HG03108 (cell line): ENCODE measurements around the gene KRTAP2-2.

Experiments used
- ATAC-seq: cut with Tn5 transposase; IDR thresholded peaks from one replicate; pipeline ENCODE4 v1.9.1; 2021; ENCODE audit warnings: moderate library complexity; ENCODE audit not compliant: unreplicated experiment

The KRTAP2-2 gene

DNA sequence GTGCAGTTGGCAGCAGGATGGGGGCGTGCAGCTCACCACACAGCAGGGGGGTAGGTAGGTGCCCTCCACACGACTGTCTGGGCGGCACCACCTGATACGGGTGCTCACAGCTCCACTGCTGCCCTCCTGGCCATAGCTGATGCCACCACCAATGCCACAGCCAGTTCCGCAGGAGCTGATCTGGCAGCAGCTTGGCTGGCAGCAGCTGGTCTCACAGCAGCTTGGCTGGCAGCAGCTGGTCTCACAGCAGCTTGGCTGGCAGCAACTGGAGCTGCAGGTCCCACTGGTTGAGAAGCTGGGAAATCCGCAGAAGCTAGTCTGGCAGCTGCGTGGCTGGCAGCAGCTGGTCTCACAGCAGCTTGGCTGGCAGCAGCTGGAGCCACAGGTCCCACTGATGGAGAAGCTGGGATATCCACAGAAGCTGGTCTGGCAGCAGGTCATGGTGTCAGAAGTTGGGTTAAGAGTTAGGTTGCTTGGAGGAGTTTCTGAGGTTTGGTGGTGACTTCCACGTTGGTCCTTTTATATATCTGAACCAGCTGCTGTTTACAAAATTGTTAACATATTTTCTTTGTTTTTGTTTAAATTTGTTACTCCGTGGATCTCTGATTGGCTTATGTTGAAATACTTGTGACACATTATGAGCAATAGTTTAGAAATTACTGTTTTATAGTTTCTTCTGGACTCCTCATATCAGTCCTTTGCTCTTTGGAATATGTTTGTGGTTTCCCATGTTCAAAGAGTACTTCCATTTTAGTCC lies 28.1 kb downstream of the KRTAP2-2 start, which contains the start of gene KRTAP1-5:
Gene KRTAP1-5, minus strand, starts transcription at position 494 of the 757 bp plus-strand sequence. Its CDS starts 53 bp downstream, at position 441.
- ATAC-seq = no peak

DNA sequence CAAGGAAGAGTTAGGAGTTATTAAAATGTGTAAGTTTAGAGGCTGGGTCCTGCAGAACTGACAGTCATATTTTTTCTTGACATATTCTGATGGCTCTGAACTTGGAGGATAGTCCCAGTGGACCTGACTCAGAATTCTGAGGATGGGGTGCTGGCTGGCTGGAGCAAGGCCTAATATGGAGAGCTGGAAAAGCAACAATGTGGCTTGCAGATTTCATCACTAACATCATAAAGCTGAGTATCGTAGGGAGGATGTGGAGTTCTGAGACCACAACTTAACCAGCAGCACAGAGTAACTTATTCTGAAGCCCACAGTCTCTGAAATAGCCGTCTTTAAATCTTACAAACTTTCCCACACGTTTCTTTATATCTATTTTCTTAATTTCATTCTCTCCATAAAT lies 30.3 kb downstream of the KRTAP2-2 start:
- ATAC-seq = no peak

DNA sequence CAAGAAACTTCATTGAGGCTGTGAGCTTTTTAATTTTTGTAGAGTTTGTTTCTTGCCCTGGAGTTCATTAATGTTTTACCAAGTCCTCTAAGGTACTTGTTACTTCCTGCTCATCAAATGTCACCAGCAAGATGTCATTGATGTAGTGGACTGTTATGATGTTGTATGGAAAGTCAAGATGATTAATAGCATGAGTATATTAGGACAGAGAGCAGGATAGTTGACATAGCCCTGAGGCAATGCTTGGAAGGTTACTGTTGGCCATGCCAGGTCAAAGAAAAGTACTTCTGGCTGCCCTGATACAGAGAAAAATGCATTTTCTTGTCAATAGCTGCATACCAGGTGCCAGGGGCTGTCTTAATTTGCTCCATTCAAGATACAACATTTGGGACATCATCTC lies 34.7 kb downstream of the KRTAP2-2 start:
- ATAC-seq = no peak

DNA sequence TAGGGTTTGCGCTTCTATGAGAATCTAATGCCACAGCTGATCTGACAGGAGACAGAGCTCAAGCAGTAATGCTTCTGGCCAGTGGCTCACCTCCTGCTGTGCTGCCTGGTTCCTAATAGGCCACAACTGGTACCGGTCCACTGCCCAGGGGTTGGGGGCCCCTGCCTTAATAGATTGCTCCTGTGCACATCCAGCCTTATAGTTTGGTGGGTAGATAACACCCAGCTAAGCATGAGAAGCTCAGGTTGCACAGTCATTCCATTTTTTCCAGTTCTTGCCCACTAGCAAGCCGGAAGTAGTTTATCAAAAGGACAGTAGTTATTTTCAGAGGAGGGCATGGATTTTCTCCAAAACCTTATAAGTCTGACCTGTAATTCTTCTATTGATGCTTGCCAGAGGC lies 35.6 kb downstream of the KRTAP2-2 start:
- ATAC-seq = no peak

DNA sequence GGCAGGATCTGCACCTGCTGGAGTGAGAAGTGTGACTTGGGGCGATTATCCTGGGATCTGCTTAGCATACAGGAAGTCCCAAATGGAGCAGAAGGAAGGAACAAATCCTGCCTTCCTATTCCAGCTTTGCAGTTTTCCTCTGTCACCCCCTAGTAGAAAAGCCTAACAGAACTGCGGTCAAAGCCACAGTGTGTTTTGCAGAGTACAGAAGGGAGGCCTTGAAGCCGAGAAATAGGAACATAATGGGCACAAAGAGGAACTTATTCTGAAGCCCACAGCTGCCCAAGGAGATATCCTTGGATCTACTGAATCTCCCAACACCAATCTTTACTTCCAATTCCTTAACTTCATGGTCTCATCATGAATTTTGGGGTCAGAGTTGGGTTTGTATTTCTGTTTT lies 36.5 kb downstream of the KRTAP2-2 start:
- ATAC-seq = no peak

DNA sequence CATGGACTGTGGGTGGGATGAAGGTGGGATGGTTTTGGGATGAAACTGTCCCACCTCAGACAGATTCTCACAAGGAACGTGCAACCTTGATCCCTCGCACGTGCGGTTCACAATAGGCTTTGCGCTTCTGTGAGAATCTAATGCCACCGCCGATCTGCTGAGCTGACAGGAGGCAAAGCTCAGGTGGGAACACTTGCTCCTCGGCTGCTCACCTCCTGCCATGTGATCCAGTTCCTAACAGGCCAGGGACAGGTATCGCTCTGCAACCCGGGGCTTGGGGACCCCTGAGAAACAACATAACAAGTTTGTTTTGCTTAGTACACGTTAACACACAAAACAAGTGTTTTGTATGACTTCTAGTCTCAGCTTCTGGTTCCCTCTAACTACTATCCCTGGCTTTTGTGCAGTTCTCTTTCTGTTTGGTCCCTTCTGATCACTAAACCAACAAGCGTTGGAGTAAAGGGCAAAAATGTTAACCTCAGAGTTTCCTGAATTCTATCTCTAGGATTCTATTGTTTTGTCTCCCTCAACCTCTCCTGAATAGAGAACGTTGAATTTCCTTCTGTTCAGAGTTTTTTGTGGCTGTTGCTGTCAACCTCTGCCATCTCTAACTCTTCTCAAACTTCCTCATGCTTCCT lies 38.3 kb downstream of the KRTAP2-2 start:
- no peak for ATAC-seq

DNA sequence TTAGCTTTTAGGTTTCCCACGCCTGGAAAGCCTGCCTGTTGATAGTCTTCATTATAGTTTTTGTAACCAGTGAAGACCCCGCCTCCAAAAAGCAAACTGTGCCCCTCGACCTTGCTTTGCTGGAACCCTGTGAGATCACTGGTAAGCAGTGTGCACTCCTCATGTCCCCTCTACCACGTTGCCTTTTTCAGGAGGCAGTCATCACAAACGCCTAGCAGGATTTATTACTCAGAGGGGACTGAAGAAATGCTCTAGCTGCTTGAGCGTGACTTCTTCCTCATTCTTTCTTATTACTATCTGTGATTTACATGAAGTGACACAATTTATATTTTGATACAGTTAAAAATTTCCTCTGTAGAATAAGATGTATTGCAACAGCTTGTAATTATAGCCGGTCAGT lies 39.6 kb downstream of the KRTAP2-2 start:
- no peak for ATAC-seq

DNA sequence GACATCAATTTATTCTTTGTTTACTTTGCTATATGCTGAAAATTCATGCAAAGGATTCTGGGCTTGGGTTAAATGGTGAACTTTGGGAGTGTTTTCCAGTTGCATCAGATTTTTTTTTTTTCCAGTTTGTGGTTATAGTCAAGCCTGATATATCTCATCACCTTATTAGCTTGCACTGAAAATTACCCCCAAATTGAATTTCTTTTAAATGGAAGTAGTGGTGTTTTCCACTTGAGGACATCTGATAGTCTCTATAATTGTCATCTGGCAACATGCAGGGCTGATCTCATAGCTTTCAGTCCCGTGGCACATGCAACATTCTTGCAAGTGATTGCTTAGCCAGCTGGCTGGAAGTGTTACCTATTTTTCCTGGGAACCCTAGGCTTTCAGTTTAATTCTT lies 41.4 kb downstream of the KRTAP2-2 start:
- ATAC-seq = no peak

DNA sequence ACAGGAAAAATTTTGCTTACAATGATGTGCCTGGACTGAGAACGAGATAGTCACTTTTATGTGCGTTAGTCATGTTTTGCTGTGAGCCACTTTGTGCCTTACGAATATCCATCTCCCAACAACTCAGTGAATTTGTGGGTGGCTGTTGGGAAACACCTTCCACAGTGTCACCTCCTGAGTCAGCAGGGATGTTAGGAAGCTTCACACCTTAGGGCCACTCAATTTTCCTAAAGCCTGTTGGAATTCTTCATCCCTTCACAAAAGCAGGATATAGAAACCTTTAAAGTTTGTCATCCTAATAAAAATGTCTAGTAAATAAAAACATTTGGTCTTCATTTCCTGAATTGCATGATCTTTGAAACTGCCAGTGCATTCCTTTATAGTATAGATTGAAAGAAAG lies 41.8 kb downstream of the KRTAP2-2 start:
- ATAC-seq = no peak

DNA sequence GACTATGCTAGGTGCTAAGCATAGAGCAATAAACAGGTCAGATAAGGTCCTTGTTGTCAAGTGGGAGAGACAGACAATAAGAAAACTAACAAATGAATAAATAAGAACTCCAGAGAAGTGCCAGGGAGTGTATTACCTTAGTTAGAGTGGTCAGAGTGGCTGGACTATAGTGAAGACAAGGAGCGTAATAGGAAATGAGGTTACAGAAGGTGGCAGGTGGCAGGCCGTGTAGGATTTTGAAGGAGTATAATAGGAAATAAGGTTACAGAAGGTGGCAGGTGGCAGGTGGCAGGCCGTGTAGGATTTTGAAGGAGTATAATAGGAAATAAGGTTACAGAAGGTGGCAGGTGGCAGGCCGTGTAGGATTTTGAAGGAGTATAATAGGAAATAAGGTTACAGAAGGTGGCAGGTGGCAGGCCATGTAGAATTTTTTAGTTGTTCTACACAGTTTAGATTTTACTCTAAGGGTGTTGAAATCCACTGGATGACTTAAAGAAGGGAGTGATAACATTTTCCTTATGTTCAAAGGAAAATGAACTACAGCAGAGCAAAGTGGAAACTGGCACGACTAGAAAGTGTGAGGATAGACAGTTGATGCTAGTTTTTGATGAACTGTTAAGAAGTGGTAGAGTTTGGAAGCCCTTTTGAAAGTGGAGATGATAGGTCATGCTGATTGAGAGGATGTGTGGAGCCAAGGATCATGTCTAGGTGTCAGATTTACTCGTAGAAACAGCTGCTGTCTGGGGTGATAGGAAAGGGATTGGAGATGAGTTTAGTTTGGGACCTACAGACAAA lies 42.5 kb downstream of the KRTAP2-2 start:
- ATAC-seq = no peak

DNA sequence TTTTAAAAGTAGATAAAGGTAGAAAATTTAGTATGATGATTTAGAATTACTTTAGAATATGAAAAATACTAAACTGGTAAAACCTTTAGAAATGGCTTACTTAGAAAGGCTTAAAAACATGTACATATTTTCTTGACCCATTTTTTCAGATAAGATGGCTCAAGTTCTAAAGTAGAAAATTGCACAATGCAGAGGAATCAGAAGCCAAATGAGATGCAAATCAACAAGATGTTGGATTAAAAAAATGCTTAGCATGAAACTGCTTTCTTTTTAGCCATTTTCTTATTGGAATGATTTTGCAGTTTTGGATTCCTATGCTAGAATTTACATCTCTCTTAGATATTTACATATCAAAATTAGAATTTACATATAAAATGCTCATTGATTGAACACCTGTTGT lies 44.6 kb downstream of the KRTAP2-2 start:
- no peak for ATAC-seq

DNA sequence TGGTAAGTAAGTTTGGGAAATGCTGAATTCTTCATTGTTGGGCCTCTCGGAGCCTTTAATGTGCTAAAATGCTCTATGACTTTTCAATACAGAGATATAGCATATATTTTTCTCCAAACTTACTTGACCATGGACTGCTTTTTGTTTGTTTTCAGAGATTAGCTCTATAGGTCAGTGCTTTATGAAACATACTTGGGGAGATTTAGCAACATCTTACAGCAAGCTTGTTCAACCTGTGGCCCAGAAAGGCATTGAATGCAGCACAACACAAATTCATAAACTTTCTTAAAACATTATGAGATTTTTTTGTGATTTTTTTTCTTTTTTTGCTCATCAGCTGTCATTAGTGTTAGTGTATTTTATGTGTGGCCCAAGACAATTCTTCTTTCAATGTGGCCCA lies 45.1 kb downstream of the KRTAP2-2 start:
- no peak for ATAC-seq

DNA sequence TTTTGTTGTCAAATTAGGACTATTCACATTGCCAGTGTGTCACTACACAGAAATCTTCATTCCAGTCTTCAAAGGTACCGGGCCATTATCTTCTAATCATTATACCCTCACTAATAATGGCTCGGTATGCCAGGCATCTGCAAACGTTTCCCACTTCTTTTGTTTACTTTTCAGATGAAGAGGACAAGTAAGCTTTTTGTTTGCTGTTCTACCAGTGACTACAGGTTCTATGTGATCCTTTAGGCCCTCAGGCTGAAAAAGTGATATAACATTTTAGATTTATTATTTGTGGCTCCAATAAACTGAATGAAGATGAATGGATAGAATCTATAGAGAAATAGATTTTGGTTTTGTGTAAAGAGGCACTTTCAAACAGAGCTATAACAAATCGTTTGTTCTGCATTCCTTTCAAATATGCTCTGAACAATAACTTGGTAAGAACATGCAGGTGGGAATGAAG lies 45.7 kb downstream of the KRTAP2-2 start:
- no peak for ATAC-seq

DNA sequence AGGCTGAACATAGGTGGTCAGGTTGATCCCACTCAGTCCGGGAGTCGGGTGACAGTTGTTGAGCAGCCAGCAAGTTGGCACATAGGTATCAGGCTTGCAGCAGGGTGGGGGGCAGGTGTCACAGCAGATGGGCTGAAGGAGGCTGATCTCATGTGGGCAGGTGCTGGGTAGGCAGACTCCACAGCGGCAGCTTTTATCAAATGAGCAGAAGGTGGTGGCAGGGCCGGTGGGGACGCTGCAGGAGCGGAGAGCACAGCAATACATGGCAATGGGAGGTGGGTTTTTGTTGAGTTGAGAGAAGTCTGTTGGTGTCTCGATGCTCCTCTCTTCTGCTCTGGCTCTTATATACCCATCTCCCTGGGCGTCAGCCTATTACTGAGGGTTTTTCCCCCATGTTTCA lies 46.2 kb downstream of the KRTAP2-2 start, which contains the start of gene KRTAP3-1:
Gene KRTAP3-1, minus strand, starts transcription at position 318 of the 400 bp plus-strand sequence. Its CDS starts 54 bp downstream, at position 264.
- ATAC-seq = no peak
